Mucosa of rectum (tissue), 2 donors: ENCODE results near the gene RAB12.

Experiments
- H3K27ac ChIP-seq, 2 donors: one replicate each; pipeline ENCODE4 v1.7.0; 2013; ENCODE audit warnings: inconsistent platforms in 2 of 2, low read depth in 2 of 2, low read length in 2 of 2
- H3K27me3 ChIP-seq, 2 donors: one replicate each; pipeline ENCODE4 v1.7.0; 2013; ENCODE audit warnings: low read length in 2 of 2; ENCODE audit not compliant: control insufficient read depth in 2 of 2, insufficient read depth in 2 of 2
- H3K36me3 ChIP-seq, 2 donors: one replicate each; pipeline ENCODE4 v1.7.0; 2013; ENCODE audit warnings: low read length in 2 of 2; ENCODE audit not compliant: control insufficient read depth in 2 of 2, insufficient read depth in 2 of 2
- H3K4me1 ChIP-seq, 2 donors: one replicate each; pipeline ENCODE4 v1.7.0; 2013; ENCODE audit warnings: low read length in 2 of 2, mild to moderate bottlenecking in 1 of 2; ENCODE audit not compliant: control insufficient read depth in 2 of 2, insufficient read depth in 2 of 2
- H3K4me3 ChIP-seq, 2 donors: one replicate each; pipeline ENCODE4 v1.7.0; 2013; ENCODE audit warnings: low read length in 2 of 2
- H3K9ac ChIP-seq, 2 donors: one replicate each; pipeline ENCODE4 v1.7.0; 2013; ENCODE audit warnings: low read length in 2 of 2, low read depth in 1 of 2, mild to moderate bottlenecking in 1 of 2
- H3K9me3 ChIP-seq, 2 donors: one replicate each; pipeline ENCODE4 v1.7.0; 2013; ENCODE audit warnings: low read length in 2 of 2; ENCODE audit not compliant: control insufficient read depth in 2 of 2
- donor health status: healthy.
- donor health status: Normal muscosa, but diverticular disease.

Gene RAB12

DNA sequence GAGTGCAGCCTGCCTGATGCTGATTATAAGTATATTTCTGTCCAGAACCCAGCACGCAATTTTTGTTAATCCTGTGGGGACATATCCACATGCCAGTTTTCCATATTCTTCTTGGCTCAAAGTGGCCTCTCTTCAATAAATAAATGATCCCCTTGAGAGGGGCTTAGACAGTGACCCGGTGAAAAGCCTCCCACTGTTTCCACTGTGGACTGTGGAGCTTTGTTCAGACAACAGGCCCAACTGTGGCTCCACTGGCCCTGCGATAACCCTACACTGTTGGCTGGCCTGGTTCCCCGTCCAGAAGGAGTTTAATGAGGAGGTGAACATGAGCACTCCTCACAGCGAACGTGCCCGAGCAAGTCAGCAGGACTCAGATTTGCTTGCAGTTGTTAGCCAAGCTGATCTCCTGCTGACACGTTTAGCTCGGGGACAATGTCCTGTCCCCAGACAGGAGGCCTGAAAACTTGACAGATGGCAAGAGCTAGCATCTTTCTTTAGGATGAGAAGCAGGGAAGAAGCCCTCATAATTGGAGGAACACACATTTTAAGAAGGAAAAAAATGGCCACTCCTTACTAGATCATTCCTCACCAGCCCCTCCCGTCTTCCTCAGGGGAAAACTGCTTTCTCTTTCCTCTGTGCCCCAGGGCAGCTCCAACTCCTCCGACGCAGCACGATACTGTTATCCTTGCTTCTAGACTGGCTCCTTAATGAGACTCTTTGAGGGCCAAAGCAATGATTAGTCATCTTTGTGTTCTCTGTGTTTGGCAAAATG lies 76.1 kb downstream of the RAB12 start:
- no peak overlapping the region for H3K4me3 ChIP-seq

DNA sequence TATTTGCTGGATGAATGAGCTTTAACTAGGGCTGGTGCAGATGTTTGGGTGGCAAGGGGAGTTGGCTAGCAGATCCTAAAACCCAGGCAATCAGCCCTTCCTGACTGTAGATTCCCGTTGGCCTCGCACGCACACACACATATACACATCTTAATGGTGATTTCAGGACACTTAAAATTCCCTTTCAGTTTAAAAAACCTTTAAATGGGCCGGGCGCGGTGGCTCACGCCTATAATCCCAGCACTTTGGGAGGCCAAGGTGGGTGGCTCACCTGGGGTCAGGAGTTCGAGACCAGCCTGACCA lies 76.6 kb downstream of the RAB12 start:
- H3K27me3 ChIP-seq, result no peaks in the 10 kb centered on the region
- no peak overlapping the region for H3K9ac ChIP-seq
- H3K27ac ChIP-seq, result no peak overlapping the region
- no peaks in the 10 kb centered on the region for H3K9me3 ChIP-seq
- H3K36me3 ChIP-seq, result no peaks in the 10 kb centered on the region
- no peak overlapping the region for H3K4me3 ChIP-seq
- no peaks in the 10 kb centered on the region for H3K4me1 ChIP-seq

More for the DNA sequence above, 76.1 kb downstream of the RAB12 start:
- H3K27me3 ChIP-seq, result no peaks in the 10 kb centered on the region
- no peak overlapping the region for H3K27ac ChIP-seq
- no peaks in the 10 kb centered on the region for H3K4me1 ChIP-seq
- H3K9ac ChIP-seq, result no peak overlapping the region
- H3K36me3 ChIP-seq, result no peaks in the 10 kb centered on the region
- no peaks in the 10 kb centered on the region for H3K9me3 ChIP-seq

DNA sequence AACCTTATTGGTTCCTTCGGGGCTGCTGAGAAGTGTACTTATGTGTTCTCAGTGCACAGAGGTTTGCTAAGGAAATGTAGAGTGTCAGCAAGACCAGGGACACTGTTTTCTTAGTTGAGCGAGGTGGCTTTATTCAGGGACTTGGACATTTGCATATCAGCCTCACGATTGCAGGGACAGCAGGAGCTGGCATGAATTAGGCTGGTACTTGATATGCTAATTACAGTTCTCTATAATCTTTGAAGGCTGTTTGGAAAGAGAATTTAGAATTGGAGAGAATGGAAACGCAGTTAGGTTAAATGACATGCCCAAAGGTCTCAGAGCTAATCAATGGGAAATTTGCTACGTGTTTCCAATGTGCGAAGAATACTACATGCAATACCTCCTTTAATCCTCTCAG lies 77.4 kb downstream of the RAB12 start:
- H3K36me3 ChIP-seq, result no peaks in the 10 kb centered on the region
- H3K27me3 ChIP-seq, result no peaks in the 10 kb centered on the region
- no peaks in the 10 kb centered on the region for H3K4me1 ChIP-seq
- no peak overlapping the region for H3K27ac ChIP-seq
- no peak overlapping the region for H3K9ac ChIP-seq
- no peaks in the 10 kb centered on the region for H3K9me3 ChIP-seq
- H3K4me3 ChIP-seq, result no peak overlapping the region

DNA sequence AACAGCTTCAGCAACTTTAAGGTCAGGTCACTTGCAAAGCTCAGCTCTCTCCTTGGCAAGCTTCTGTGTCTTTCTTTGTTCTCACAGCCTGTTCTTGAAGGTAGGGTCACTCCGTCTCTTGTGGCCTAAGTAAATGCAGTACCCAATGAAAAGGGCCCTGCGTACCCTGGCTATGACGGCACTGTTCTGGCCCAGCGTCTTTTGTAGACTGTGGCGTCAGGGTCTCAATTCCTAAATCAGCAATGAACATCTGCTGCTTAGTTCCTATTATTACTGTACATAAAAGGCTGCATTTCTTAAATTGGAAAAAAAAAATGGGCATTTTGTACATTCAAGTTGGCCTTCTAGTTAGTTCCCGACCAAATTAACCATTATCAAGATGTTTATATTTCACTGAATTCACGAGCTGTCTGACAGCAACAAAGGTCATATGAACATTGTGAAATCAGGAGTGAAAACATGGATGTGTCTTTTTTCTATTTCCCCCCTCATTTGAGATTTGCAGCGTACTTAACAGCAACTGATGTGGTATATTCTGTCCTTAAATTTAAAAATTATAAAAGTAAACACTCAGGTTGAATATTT lies 79.1 kb downstream of the RAB12 start:
- H3K4me3 ChIP-seq, result no peak overlapping the region
- H3K9ac ChIP-seq, result no peak overlapping the region
- no peaks in the 10 kb centered on the region for H3K36me3 ChIP-seq
- H3K9me3 ChIP-seq, result no peaks in the 10 kb centered on the region
- no peaks in the 10 kb centered on the region for H3K4me1 ChIP-seq
- no peaks in the 10 kb centered on the region for H3K27me3 ChIP-seq
- H3K27ac ChIP-seq, result no peak overlapping the region

DNA sequence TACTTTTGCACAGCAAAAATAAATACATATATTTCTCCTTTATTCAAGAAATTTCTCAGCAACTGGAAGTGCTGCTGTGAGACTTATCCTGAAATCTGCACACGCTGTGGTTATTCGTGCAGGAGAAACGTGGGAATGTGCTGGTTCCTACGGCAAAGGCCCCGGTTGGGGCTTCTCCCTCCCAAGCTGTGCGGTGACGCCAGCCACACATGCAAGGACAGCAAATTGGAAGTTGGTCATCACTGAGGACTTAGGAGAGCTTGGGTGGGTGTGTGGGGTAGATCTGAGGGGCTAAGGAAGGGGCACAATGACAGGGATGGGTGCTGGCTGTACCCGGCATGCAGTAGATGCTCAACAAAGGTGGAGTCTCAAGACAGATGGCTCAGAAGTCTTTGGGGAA lies 79.6 kb downstream of the RAB12 start:
- Histone ChIP-seq H3K4me1 (no peaks in the 10 kb centered on the region), H3K9ac (no peak overlapping the region), H3K36me3 (no peaks in the 10 kb centered on the region), H3K4me3 (no peak overlapping the region), H3K27ac (no peak overlapping the region), H3K27me3 (no peaks in the 10 kb centered on the region), H3K9me3 (no peaks in the 10 kb centered on the region)
